Stimulated activated CD8-positive, alpha-beta memory T cell treated with anti-CD3 and anti-CD28 coated beads, Interleukin-15, amount 100 ng/mL, for 4 hours (primary cell): ENCODE data around the gene TDG.
"Not testable (repeated sequence)": the region's sequence is repeated elsewhere in the genome, so short reads cannot be mapped to it uniquely, and the experiment has no call there.

Source experiments
- DNase-seq, 2 donors: peaks; one replicate each; pipeline ENCODE4 v3.0.0-alpha.2; 2020; ENCODE audit warnings: low read depth in 2 of 2

The TDG gene

DNA sequence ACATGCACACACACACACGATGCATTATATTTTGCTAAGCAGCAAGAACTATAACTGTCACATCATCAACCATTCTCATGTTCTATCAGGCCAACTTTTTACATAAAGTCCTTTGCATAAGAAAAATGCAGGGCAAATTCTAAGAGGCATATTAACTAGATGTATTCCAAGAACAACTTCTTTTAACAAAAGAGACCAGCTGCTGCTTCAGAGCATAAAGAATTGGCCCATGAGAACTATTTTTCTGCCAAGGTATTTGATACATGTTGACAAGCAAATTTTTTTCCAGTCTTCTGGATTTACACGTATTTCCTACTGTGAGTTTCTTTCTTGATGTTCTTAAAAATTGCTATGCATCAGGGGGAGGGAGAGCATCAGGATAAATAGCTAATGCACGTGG, 57.1 kb downstream of the TDG start:
- no peak for DNase-seq

DNA sequence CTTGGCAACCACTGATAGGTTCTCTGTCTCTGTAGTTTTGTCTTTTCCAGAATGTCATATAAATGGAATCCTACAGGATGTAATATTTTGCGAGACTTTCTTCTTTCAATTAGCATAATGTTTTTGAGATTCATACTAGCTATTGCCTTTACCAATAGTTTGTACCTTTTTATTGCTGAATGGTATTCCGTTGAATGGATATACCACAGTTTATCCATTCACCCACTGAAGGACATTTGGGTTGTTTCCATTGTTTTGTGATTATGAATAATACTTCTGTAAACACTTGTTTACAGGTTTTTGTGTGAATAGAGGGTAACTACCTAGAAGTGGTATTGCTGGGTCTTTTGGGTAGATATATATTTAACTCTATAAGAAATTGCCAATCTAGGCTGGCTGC, 58.0 kb downstream of the TDG start:
- DNase-seq, result no peak

DNA sequence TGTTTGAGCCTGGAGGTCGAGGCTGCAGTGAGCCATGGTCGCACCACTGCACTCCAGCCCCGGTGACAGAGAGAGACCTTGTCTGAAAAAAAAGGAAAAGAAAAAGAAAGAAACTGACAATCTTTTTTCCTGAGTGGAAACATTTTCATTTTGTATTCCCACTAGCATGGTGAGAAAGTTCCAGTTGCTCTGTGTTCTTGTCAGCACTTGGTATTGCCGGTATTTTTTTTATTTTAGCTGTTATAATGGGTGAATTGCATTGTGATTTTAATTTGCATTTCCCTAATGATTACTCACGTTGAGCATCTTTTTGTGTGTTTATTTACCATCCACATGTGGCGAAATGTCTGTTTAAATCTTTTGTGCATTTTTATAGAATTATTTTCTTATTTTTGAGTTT, 58.7 kb downstream of the TDG start:
- no peak for DNase-seq

DNA sequence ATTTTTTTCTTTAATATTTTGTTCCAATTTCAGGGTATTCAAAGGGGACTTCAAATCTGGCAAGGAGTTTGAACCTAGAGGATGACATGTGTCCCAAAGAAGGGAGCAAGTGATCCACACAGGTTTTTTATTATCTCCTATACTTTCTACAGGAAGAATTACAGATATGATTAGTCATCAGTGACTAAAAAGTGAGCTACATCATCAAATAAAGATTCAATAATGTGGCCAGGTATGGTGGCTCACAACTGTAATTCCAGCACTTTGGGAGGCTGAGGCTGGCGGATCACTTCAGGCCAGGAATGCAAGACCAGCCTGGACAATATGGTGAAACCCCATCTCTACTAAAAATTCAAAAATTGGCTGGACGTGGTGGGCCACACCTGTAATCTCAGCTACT, 60.1 kb downstream of the TDG start:
- DNase-seq, result no peak

DNA sequence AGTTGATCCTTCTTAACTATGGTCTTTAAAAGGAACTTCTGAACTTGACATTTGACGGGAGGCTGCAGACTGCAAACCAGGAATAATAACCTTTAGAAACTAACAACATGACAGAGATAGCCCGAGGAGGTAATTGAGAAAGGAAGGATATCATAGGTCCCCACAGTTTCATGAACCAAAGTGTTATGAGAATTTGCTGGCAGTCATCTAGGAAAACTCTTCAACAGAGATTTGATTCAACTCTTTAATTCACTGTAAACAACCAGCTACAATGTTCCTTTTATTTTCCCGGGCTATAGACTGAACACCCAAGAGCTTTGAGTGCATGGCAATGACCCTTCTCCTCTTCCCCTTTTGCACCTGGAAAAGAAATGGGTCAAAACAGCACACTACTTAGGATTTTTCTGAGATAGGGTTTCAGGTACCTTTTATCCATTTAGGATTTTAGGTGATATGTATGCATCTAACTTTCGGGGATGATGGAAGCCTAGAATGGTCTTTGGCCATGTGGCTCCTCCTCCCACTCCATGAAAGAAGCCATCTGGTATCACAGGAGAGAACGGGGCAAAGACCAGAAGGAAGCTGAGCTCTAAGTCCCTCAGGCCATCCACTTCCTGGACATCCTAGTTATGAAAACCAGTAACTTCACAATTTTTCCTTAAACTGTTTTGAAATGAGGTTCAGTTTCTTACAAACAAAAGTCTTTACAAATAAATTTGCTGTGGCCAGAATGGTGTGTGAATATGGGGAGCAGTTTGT, 61.3 kb downstream of the TDG start:
- no peak for DNase-seq

DNA sequence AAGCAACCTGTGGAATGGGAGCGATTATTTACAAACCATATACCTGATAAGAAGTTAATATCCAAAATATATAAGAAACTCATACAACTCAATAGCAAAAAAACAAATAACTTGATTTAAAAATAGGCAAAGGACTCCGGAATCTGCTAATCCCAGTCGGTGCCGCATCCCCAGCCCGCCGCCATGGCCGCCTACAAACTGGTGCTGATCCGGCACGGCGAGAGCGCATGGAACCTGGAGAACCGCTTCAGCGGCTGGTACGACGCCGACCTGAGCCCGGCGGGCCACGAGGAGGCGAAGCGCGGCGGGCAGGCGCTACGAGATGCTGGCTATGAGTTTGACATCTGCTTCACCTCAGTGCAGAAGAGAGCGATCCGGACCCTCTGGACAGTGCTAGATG, 64.9 kb downstream of the TDG start:
- DNase-seq, result not testable (repeated sequence)

DNA sequence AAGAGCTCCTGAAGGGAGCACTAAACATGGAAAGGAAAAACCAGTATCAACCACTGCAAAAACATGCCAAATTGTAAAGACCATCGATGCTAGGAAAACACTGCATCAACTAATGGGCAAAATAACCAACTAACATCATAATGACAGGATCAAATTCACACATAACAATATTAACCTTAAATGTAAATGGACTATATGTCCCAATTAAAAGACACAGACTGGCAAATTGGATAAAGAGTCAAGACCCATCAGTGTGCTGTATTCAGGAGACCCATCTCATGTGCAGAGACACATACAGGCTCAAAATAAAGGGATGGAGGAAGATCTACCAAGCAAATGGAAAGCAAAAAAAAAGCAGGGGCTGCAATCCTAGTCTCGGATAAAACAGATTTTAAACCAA, 70.5 kb downstream of the TDG start:
- DNase-seq, result not testable (repeated sequence)
